GM19463 (cell line): Measurements from ENCODE around the gene PEX11G.

ENCODE experiments used
- ATAC-seq: cut with Tn5 transposase; IDR thresholded peaks from one replicate; pipeline ENCODE4 v1.9.1; 2021; ENCODE audit warnings: mild to moderate bottlenecking, moderate library complexity; ENCODE audit not compliant: unreplicated experiment

The PEX11G gene

GRCh38 chr19:7522072-7522922, 33.5 kb upstream of the PEX11G start, which contains the start of gene MCOLN1:
Gene MCOLN1 (plus strand): TSS chr19:7522624. CDS start chr19:7522751, 127 bp downstream.
- peak; percentile 95 for ATAC-seq

- ATAC-seq, result no peak
Measured at GRCh38 chr19:7521551-7522071, 32.8 kb upstream of the PEX11G start.

- ATAC-seq, result no peak
Measured at GRCh38 chr19:7520131-7521051, 31.6 kb upstream of the PEX11G start.

GRCh38 chr19:7519361-7520130, 30.7 kb upstream of the PEX11G start:
- ATAC-seq, result no peak

- ATAC-seq, result no peak
Measured at GRCh38 chr19:7516878-7517277, 28.0 kb upstream of the PEX11G start.

GRCh38 chr19:7516333-7516732, 27.5 kb upstream of the PEX11G start:
- ATAC-seq, result no peak

GRCh38 chr19:7515645-7516151, 26.9 kb upstream of the PEX11G start, which contains the start of gene ZNF358:
Gene ZNF358 (plus strand): TSS chr19:7516103. CDS start chr19:7519243, 3,140 bp downstream.
- no peak for ATAC-seq

GRCh38 chr19:7515110-7515644, 26.3 kb upstream of the PEX11G start:
- no peak for ATAC-seq

GRCh38 chr19:7513809-7514642, 25.2 kb upstream of the PEX11G start:
- no peak for ATAC-seq

- no peak for ATAC-seq
Measured at GRCh38 chr19:7512400-7512851, 23.6 kb upstream of the PEX11G start.

- ATAC-seq, result no peak
Measured at GRCh38 chr19:7509625-7510024, 20.8 kb upstream of the PEX11G start.

GRCh38 chr19:7507884-7508283, 19.0 kb upstream of the PEX11G start:
- no peak for ATAC-seq

GRCh38 chr19:7506385-7507328, 17.8 kb upstream of the PEX11G start:
- no peak for ATAC-seq

GRCh38 chr19:7505682-7506384, 17.0 kb upstream of the PEX11G start:
- no peak for ATAC-seq

GRCh38 chr19:7505288-7505681, 16.4 kb upstream of the PEX11G start:
- ATAC-seq, result no peak

GRCh38 chr19:7504684-7505083, 15.8 kb upstream of the PEX11G start:
- ATAC-seq, result no peak

GRCh38 chr19:7502552-7502951, 13.7 kb upstream of the PEX11G start:
- ATAC-seq, result no peak
